NCI-H2029 (cell line): ENCODE results near the gene BCL3.
A peak's percentile ranks its signal among the peaks of the same experiment; 100 is the strongest.

Experiments
- DNase-seq: peaks from one replicate; lab custom pipeline; 2025; lab: John Stamatoyannopoulos, UW

The BCL3 gene

DNA sequence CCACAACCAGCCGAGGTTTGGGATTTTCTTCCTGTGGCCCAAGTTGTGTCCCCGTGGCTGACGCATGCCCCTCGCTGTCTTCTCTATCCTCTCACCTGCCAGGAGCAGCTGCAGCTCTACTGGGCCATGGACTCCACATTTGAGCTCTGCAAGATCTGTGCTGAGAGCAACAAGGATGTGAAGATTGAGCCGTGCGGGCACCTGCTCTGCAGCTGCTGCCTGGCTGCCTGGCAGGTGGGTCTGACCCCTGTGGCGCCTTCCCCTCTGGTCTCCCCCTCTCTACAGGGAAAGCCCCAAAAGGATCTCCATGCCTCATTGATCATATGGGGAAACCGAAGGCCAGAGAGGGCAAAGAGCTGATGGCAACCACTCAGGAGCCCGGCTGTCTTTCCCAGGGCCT, 43.8 kb downstream of the BCL3 start:
- DNase-seq = no peak

GRCh38 chr19:44794610-44795009, 46.1 kb downstream of the BCL3 start:
- DNase-seq = no peak

DNA sequence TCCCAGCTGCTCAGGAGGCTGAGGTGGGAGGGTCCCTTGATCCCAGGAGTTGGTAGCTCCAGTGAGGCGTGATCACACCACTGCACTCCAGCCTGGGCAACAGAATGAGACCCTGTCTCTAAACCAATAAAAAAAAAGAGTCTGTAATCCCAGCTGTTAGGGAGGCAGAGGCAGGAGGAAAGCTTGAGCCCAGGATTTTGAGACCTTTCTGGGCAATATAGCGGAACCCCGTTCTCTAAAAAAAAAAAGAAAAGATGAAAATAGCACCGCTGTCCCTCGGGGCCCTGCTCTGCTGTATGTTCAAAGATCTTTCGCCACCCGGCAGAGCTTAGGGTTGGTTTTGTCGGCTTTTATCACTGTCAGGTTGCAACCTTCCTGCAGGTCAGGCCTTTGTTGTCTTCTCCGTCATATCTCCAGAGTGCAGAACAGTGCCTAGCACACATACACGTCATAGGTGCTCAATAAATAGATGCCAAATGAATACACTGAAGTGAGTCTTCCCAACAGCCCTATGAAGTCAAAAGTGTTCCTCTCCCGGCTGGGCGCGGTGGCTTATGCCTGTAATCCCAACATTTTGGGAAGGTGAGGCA, 47.0 kb downstream of the BCL3 start:
- DNase-seq = no peak

DNA sequence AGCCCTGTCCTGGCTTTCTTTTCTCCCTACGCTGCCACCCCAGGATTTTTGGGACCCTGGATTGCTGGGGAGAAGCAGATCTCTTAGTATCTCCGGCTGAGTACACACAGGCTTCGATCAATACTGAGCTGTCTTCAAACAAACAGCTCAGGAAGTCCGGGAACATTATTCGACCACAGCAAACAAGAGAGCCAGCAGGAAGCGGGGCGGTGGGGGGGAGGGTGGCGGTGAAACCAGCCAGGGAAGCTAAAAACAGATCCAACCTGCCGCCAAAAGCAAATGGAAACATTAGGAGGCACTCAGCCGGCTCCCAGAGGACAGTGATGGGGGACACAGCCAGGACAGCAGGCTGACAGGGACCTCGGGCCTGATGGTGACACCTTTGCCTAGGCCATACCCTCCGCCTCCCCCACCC, 48.2 kb downstream of the BCL3 start:
- peak; percentile 92 for DNase-seq

GRCh38 chr19:44799627-44800346, 51.3 kb downstream of the BCL3 start:
- no peak for DNase-seq

GRCh38 chr19:44800461-44800860, 52.0 kb downstream of the BCL3 start:
- DNase-seq = peak; percentile 56

- DNase-seq = peak; percentile 71
Observed at GRCh38 chr19:44803442-44804428, 55.2 kb downstream of the BCL3 start.

- no peak for DNase-seq
Observed at GRCh38 chr19:44806291-44806690, 57.8 kb downstream of the BCL3 start.

DNA sequence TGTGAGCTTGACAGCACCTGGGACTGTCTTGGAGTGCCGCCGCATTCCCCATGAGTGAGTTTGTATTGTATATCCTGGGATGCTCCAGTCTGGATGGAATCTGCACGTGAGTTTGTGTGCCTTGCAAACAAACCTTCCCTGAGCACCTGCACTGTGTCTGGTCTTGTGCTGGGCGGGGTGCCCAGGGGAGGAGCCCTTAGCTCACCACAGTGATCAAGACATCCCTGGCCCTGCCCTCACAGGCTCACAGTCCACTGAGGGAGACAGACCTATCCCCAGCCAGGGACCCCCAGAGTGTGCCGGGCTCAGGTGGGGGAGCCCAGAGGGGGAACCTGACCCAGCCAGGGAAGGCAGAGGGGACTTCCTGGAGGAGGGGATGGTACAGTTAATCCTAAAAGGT, 58.7 kb downstream of the BCL3 start:
- DNase-seq = peak; percentile 96

GRCh38 chr19:44807652-44808462, 59.3 kb downstream of the BCL3 start:
- no peak for DNase-seq

DNA sequence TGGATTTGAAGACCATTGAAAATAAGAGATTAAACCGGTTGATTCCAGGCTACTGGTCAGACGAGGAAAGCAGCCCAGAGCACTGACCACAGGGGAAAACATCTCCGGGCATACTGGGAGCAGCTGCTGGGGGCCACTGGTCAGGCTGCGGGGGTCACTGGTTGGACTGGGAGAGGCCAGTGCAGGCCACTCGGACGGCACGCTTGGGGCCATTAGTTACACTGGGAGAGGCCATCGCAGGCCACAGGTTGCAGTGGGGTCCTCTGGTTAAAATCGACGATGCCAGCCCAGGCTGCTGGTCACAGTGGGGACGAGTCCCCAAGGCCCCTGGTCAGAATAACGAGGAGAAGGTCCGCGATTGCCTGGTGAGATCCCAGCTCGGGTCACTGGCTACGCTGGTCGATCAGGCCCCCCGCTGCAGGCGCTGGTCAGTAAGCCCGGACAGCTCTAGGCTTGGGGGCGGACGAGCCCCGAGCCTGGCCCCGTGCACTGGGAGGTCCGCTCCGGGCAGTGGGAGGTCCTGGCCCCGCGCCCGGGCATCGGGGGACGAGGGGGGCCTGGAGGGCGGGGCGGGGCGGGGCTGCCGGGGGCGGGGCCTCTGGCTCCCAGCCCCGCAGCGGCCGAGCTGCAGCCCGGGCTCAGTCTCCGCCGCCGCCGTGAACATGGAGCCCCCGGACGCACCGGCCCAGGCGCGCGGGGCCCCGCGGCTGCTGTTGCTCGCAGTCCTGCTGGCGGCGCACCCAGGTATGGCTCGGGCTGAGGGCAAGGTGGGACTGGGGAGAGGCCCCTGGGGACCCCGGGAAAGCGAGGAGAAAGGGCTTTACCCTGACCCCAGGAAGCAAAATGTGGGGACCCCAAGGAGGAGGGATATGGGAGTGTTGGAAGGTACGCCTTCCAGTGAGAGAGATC, 60.2 kb downstream of the BCL3 start, which contains the start of gene BCAM:
Gene BCAM (plus strand): TSS at position 641 of the 909 bp plus-strand sequence. CDS start 22 bp downstream, at position 663.
- DNase-seq = peak; percentile 67
